ENCODE results near the gene CFAP57. TPM values are rescaled to one million over a fixed set of nuclear protein-coding genes. Genes with fewer than 3 reads are reported as not detected.

Gene CFAP57
- total and polyA plus RNA-seq, 2 of the 8 experiments (the other 6 are each of a cell fraction or from before 2014, with no cell fraction given), result 0.20 to 0.80 TPM

GRCh38 chr1:43275826-43276620, 103.9 kb downstream of the CFAP57 start (continued):
- TF ChIP-seq ASH2L (IDR thresholded peaks at IDR 0.05; ENCODE audit: low read length) (no peak), E2F6 (IDR thresholded peaks at IDR 0.05) (no peak), USF2 (IDR thresholded peaks at IDR 0.05; ENCODE audit: low read length) (no peak), KDM1A (IDR thresholded peaks at IDR 0.05; ENCODE audit: borderline replicate concordance, low read length) (no peak), YY1 (IDR thresholded peaks at IDR 0.05; ENCODE audit: low read depth, low read length) (no peak), SIX5 (IDR thresholded peaks at IDR 0.05; ENCODE audit: low read depth, low read length) (no peak)

Data from H1 (cell line).